ENCODE results near the gene FBXW11. TPM values are rescaled to one million over a fixed set of nuclear protein-coding genes. Genes with fewer than 3 reads are reported as not detected.

Gene FBXW11
- total and polyA plus RNA-seq, 10 of the 15 experiments (the other 5 are each of a cell fraction or from before 2014, with no cell fraction given), result 4.3 to 61.5 (median 40.0) TPM

DNA sequence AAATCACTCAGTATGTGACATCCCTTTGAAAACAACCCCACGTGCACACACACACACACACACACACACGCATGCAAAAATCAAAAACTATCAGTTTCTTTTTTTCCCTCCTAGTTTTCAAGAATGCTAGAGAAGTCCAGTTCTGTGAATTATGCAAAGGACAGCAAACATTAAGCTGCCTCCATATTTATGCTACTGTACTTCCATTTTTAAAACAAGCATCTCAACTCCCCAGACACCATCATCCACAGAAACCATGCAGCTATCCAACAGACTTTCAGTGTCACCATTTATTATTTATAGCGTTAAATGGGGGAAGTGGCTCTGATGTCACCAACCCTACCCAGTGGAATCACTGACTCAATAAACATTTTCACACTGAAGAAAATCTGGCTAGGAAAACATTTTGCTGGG is 1.6 kb downstream of the FBXW11 start:
- H3K27me3 ChIP-seq (replicated peaks in 1 of 2; ENCODE audit: control insufficient read depth in 2 of 2, insufficient read depth in 2 of 2, low read length in 1 of 2), result no peaks in the 10 kb centered on the region
- intact Hi-C loops (cut with micrococcal nuclease; ENCODE audit: unreplicated experiment) (loop anchor here (5.0 to 10.0 kb wide), 3 partner anchors 43 to 590 kb away; partner anchors contain the start of gene FGF18), in situ Hi-C loops (cut with MboI) (loop anchor here (5.0 kb wide), 1 partner anchor 182 kb away; the partner anchor contains the start of gene STK10)
- peak overlapping the region; percentile 67 for H3K4me2 ChIP-seq (ENCODE audit: control insufficient read depth, insufficient read depth)
- FAIRE-seq (no peak), DNase-seq (ENCODE audit: low read depth, low spot score) (peak; percentile 16), ATAC-seq (no peak)
- no peaks in the 10 kb centered on the region for H4K20me1 ChIP-seq (ENCODE audit: control insufficient read depth, insufficient read depth)
- peak overlapping the region; percentile 88 for H3K9ac ChIP-seq (ENCODE audit: control insufficient read depth, insufficient read depth, low read length)
- peaks cover 41% of the 10 kb centered on the region for H3K4me1 ChIP-seq (ENCODE audit: control insufficient read depth, insufficient read depth, low read length)
- ChIA-PET CTCF (interaction anchor here (1.0 to 9.6 kb wide), 7 partner anchors 8 to 98 kb away, joined by 3 to 179 read pairs (median 5); no protein-coding TSS in a partner anchor), RAD21 (ENCODE audit: unreplicated experiment) (interaction anchor here (1.6 to 6.4 kb wide), 5 partner anchors 20 to 183 kb away, joined by 4 to 97 read pairs (median 26); partner anchors contain the start of gene STK10), SMC1A (ENCODE audit: uncharacterized antibody, unreplicated experiment) (interaction anchor here (0.7 to 8.8 kb wide), 11 partner anchors 10 to 617 kb away, joined by 3 to 167 read pairs (median 4); partner anchors contain the start of gene NPM1), POLR2A (interaction anchor here (0.6 to 1.8 kb wide), 9 partner anchors 10 to 600 kb away, joined by 3 to 6 read pairs (median 3); no protein-coding TSS in a partner anchor)
- H3K9me3 ChIP-seq (replicated peaks; ENCODE audit: control insufficient read depth, insufficient read depth, low read length), result no peaks in the 10 kb centered on the region
- H3K36me3 ChIP-seq (ENCODE audit: control insufficient read depth in 2 of 2, insufficient read depth in 2 of 2, low read length in 1 of 2), result no peaks in the 10 kb centered on the region
- H3K4me3 ChIP-seq, result peak overlapping the region; percentile 100
- H3K27ac ChIP-seq (ENCODE audit: control insufficient read depth, insufficient read depth), result peak overlapping the region; percentile 98
- 0% methylated on average over 3 of the region's 3 CpGs for WGBS (ENCODE audit: insufficient coverage, insufficient replicate concordance, low lambda C conversion rate, missing lambda C conversion rate)
- H2AFZ ChIP-seq (ENCODE audit: control insufficient read depth, low read depth, low read length), result no peak overlapping the region
- BruUV-seq (replicated peaks), result no TSS peak
- H3K79me2 ChIP-seq (ENCODE audit: control insufficient read depth, insufficient read depth, low read length), result peaks cover 74% of the 10 kb centered on the region
- TF ChIP-seq CBFB (IDR thresholded peaks at IDR 0.05; ENCODE audit: low read depth), result no peak
- TF ChIP-seq POLR2AphosphoS2 (IDR thresholded peaks at IDR 0.05; ENCODE audit: low read depth, low read length), result no peak
- TF ChIP-seq ESRRA (IDR thresholded peaks at IDR 0.05; ENCODE audit: low read length), result no peak
- TF ChIP-seq, protein P1, sequence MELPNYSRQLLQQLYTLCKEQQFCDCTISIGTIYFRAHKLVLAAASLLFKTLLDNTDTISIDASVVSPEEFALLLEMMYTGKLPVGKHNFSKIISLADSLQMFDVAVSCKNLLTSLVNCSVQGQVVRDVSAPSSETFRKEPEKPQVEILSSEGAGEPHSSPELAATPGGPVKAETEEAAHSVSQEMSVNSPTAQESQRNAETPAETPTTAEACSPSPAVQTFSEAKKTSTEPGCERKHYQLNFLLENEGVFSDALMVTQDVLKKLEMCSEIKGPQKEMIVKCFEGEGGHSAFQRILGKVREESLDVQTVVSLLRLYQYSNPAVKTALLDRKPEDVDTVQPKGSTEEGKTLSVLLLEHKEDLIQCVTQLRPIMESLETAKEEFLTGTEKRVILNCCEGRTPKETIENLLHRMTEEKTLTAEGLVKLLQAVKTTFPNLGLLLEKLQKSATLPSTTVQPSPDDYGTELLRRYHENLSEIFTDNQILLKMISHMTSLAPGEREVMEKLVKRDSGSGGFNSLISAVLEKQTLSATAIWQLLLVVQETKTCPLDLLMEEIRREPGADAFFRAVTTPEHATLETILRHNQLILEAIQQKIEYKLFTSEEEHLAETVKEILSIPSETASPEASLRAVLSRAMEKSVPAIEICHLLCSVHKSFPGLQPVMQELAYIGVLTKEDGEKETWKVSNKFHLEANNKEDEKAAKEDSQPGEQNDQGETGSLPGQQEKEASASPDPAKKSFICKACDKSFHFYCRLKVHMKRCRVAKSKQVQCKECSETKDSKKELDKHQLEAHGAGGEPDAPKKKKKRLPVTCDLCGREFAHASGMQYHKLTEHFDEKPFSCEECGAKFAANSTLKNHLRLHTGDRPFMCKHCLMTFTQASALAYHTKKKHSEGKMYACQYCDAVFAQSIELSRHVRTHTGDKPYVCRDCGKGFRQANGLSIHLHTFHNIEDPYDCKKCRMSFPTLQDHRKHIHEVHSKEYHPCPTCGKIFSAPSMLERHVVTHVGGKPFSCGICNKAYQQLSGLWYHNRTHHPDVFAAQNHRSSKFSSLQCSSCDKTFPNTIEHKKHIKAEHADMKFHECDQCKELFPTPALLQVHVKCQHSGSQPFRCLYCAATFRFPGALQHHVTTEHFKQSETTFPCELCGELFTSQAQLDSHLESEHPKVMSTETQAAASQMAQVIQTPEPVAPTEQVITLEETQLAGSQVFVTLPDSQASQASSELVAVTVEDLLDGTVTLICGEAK (IDR thresholded peaks at IDR 0.05; ENCODE audit: borderline replicate concordance), result no peak
- no peak for TF ChIP-seq CHD2 (IDR thresholded peaks at IDR 0.05; ENCODE audit: borderline replicate concordance, low read depth, low read length)
- 0 out of 2 replicates have a peak, but pooled peaks have one; percentile 42 for TF ChIP-seq SIN3A (IDR thresholded peaks at IDR 0.05; ENCODE audit: low read depth, low read length)
- TF ChIP-seq SPI1 (IDR thresholded peaks at IDR 0.05; ENCODE audit: borderline replicate concordance, insufficient read depth, low read depth, low read length), result 0 out of 2 replicates have a peak, but pooled peaks have one; percentile 18
- TF ChIP-seq ELK1 (IDR thresholded peaks at IDR 0.05; ENCODE audit: low read depth, low read length), result no peak
- TF ChIP-seq HDGF (IDR thresholded peaks at IDR 0.05), result no peak
- no peak for TF ChIP-seq E4F1 (IDR thresholded peaks at IDR 0.05; ENCODE audit: borderline replicate concordance, partially characterized antibody)
- no peak for TF ChIP-seq HDAC6 (IDR thresholded peaks at IDR 0.05; ENCODE audit: unreplicated experiment)
- TF ChIP-seq, protein P2, sequence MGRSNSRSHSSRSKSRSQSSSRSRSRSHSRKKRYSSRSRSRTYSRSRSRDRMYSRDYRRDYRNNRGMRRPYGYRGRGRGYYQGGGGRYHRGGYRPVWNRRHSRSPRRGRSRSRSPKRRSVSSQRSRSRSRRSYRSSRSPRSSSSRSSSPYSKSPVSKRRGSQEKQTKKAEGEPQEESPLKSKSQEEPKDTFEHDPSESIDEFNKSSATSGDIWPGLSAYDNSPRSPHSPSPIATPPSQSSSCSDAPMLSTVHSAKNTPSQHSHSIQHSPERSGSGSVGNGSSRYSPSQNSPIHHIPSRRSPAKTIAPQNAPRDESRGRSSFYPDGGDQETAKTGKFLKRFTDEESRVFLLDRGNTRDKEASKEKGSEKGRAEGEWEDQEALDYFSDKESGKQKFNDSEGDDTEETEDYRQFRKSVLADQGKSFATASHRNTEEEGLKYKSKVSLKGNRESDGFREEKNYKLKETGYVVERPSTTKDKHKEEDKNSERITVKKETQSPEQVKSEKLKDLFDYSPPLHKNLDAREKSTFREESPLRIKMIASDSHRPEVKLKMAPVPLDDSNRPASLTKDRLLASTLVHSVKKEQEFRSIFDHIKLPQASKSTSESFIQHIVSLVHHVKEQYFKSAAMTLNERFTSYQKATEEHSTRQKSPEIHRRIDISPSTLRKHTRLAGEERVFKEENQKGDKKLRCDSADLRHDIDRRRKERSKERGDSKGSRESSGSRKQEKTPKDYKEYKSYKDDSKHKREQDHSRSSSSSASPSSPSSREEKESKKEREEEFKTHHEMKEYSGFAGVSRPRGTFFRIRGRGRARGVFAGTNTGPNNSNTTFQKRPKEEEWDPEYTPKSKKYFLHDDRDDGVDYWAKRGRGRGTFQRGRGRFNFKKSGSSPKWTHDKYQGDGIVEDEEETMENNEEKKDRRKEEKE (IDR thresholded peaks at IDR 0.05), result no peak
- TF ChIP-seq HDAC2 (IDR thresholded peaks at IDR 0.05), result no peak
